GM19455 (cell line): ENCODE measurements around the gene PIPOX.

ENCODE experiments used
- ATAC-seq: cut with Tn5 transposase; IDR thresholded peaks from one replicate; pipeline ENCODE4 v1.9.1; 2021; ENCODE audit not compliant: unreplicated experiment

PIPOX gene, protein sequence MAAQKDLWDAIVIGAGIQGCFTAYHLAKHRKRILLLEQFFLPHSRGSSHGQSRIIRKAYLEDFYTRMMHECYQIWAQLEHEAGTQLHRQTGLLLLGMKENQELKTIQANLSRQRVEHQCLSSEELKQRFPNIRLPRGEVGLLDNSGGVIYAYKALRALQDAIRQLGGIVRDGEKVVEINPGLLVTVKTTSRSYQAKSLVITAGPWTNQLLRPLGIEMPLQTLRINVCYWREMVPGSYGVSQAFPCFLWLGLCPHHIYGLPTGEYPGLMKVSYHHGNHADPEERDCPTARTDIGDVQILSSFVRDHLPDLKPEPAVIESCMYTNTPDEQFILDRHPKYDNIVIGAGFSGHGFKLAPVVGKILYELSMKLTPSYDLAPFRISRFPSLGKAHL

DNA sequence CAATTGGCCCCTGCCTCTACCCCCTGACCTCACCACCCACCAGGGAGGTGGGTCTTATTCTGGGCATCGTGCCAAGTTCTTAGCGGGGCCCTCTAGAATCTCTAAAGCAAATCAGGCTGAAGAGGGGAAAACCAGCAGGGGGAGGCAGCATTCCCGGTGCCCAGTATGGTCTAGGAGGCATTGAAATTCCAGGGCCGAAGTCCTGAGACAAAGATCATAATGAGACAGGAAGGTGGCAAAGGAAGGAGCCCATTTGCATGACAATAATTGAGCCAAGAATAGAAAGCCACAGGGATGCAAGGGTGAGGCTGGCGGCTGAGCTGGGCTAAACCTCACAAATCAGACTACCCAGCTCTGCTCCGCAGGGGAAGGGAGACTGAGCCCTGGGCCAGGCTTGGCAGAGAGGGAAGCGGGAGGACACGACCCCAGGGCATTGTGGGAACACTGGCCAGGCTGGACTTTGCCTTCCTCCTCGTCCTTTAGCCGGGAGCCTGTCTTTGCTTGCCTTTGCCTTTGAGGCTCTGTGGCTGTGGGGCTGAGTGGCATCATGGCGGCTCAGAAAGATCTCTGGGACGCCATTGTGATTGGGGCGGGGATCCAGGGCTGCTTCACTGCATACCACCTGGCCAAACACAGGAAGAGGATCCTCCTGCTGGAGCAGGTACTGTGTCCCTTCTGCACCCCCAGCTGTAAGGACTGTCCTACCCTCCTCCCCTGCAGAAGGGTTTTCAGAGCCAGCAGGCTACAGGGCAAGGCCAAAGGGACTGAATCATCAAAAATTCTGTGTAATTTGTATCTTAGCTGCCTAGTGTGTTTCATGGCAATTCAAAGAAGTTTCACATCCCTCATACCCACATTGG is at the start of gene PIPOX:
Gene PIPOX (plus strand): TSS at position 463 of the 860 bp plus-strand sequence. CDS start 85 bp downstream, at position 548.
- ATAC-seq: no peak

DNA sequence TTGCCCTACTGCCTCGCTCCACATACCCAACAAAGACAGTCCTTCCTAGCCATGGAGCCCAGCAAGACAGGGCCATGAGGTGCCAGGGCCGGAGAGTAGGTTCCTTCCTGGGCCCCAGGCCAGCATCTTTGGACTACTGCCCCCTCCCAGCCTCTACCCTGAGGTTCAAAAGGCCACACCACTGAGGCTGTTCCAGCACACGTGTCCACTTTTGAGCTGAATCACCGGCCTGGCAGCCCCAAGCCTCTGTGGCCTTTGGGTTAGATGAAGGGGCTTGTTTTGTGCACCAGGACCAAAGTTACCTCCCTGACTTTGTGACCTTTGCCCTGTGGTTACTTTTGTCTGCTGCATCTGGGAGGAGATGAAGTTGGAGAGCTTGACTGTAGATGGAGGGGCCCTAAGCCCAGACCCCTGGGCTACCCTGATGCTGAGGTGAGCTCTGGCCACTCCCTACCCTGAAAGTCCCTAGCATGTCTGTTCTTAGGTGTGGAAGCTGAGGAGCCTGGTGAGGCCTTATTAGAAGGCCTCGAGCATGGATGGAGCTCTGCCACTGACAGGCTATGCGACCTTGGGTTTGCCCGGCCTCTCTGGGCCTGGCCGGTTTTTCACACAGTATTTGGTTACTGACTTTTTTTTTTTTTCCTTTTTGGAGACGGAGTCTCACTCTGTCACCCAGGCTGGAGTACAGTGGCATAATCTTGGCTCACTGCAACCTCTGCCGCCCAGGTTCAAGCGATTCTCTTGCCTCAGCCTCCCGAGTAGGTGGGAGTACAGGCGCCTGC is 49.1 kb upstream of the PIPOX start:
- no peak for ATAC-seq

DNA sequence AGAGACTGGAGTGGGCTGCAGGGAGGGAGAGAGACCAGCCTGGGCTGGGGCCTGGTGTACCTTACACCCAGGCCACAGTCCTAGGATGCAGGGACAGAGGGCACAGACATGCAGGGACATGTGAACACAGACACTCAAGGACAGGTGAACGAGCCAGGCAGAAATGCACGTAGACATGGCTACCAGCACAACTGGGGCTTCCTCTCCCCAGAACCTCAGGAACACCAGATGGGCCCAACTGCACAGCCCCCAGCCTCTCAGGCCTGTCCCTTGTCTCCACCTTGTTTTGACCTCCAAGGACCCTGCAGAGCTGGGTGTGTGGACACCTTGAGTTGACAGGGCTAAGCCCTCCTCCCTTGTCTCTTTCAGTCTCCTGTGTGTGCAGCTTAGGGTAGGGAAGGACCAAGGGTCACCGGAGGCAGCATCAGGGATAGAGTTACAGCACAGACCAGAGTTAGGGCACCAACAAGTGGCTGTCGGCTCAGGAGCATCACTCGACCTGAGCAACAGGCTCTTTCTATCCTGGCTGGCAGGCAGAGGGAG is 46.3 kb upstream of the PIPOX start:
- ATAC-seq: no peak

DNA sequence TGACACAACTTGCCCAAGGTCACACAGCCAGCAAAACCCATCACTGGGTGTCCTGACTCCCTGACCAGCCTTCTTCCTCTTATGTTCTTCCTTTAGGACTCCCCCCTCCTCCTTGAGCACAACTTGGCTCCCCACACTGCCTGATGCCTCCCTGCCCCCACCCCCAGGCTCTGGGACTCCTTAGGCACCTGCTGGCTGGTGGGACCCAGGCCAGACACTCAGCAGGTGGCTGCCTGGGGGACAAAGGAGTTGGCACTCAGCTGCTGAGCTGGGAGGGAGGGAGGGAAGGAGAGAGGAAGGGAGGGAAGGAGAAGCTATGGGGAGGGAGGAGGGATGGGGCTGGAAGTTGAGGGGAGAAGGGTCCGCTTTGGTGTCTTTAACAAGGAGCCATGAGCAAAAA is 45.1 kb upstream of the PIPOX start:
- ATAC-seq: no peak

DNA sequence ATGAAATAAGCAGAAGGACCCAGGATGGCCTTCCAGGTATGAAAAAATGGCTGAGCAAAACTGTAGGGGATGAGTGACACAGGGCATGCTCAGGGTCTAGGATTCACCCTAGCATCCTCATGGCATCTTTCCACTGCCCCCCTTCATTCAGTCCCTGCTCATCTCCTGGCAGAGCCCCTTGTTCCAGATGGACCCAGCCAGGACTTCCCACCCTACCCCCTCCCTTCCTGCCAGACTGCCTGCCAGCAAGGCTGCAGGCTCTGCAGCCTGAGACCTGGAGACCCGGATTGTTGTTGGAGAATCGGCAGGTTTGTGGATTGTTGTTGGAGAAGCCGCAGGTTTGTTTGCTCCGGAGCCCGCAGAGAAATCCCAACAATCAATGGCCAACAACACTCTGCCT is 43.7 kb upstream of the PIPOX start:
- ATAC-seq: no peak

DNA sequence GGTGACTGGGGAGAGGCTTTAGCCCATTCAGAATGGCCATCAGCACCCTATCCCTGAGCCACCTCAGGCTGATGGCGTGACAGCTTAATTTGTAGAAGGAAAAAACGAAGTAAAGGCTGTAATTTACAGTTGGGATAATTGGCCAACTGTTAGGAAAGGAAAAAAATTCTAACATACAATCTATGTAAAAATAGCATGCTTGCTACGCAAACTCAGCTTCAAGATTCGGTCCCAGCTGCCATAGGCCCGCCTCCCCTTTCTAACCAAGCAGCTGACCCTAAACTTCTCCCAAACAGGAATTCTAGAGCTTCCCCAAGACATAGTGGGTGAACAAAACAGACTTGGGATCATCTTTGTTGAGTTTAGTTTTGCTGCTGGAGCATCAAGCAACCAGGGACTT is 42.0 kb upstream of the PIPOX start:
- ATAC-seq: no peak

DNA sequence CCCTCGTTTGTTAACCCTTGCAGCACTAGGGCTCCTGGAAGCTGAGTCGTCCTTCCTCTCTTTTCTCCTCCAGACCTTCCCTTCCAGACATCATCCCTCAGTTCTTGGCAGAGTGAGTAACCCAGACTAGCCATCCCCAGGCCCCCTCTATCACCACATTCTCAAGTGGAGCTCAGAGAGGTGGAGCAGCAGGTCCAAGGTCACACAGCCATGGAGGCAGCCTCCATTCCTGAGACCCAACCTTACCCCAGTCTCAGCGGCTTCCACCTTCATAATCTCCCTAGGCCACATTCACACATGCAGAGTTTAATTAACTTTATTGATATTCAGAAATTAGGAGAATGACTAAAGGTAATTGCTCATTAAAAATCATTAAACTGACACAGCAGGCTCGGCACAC is 40.1 kb upstream of the PIPOX start:
- no peak for ATAC-seq

DNA sequence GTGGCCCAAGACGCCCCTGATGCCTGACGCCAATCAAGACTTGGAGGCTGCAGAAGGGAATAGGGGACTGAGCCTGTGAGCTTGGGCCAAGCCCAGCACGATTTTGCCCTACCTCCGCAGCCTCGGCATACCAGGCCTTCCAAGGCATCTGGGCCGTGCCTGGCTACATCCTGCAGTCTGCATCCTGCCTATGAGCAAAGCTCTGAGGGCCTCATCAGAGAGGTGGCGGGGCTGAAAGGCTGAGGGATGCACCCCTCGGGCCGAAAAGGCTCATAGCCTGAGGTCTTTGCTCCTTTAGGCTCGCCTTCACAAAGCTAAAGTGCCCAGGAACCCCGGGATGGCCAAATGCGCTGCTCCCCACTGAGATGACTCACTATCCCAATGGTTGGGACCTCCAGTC is 39.7 kb upstream of the PIPOX start:
- ATAC-seq: no peak

DNA sequence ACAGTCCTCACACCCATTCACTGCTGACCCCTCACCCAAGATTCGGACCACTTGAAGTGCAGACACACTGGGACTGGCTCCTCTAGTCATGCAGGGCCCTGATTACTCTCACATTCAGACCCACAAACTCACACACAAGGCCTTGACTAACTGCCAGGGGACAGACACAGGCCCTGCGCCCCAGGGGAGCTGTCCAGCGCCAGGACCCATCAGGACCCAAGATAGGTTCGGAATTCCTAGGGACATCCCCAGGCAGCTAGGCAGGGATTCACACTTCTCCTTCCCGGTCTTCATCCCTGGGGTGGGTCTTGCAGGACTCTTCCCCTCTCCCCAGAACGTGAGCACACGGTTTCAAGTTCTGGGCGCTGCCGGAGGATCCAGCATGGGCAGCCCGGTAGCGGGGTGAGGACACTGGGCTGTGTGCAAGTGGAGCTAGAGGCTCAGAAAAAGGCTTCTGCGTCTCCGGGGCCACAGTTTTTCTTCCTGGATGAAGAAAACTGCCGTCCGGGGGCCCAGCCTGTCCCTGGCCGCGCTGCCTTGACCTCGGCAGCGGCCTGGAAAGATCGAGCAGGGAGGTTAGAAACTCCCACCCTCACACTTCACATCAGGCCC is 38.8 kb upstream of the PIPOX start:
- no peak for ATAC-seq

DNA sequence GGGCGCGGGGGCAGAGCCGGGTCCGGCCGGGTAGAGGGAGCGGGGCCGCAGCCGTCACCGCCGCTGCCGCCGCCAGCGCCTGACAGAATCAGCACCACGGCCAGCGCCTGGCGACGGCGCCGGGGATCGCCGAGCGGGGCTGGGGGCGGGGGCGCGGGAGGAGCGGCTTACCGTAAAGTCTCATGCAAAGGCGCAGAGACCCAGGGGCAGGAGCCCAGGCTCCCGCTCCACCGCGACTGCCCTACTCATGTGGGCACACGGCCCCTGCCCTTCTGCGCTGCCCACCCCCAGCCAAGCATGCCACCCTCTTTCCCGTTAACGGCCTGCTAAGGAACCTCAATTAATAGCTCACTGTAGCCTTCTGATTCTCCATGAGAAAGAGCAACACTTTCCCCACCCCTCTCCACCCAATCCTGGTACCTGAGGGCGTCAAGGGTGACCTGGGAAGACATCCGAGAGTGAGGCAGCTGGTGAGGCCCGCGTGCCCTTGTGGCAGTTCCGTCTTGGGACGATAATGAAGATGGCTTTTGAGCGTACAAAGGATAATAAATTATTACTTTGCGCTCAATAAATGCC is 36.9 kb upstream of the PIPOX start, which contains the start of gene SEZ6:
Gene SEZ6 (minus strand): TSS at position 98 of the 576 bp plus-strand sequence. CDS start 164 bp downstream, outside the sequence.
- no peak for ATAC-seq

DNA sequence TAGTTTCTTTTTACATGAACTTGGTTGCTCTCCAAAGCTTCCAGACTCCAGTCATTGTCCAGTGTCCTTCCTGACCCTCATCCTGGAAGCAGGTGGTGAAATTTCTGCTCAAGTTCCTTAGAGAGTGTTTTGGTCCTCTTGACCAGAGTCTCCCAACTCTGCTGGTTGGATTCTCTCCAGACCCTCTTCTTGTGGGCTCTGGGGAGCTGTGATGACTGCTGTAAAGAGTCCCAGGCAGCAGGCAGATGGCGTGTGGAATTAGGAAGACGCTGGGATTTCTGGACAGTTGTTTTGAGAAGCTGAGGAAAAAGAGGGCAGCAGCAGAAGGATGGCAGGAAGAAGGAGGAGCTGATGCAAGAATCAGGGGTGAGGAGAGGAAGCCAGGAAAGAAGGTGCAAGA is 35.5 kb upstream of the PIPOX start:
- no peak for ATAC-seq

DNA sequence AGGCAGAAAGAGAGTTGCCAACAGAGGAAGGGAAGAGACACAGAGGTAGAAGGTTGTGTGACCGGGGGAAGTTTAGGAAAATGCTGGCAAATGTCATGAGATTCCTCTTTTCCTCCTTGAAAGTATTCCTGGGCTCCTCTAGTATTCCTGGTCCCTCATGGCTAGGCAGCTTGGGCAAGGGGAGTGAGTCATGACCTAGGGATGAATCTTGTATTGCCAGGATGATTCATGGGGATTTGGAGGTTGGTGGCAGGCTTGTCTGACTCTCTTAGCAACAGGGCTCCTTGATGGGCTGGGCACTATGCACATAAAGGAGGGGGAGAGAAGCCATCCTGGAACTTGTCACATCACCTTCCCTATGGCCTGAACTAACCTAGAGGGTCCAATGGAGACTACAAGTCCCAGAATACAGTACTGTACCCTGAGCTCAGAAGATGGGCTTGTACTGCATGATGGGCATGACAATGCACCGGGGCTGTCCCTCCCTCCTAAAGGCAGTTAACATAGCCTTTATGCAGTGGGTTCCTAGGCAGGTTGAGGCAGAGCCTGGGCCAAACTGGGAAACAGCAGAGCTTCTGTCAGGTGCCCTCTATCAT is 35.0 kb upstream of the PIPOX start:
- ATAC-seq: no peak

DNA sequence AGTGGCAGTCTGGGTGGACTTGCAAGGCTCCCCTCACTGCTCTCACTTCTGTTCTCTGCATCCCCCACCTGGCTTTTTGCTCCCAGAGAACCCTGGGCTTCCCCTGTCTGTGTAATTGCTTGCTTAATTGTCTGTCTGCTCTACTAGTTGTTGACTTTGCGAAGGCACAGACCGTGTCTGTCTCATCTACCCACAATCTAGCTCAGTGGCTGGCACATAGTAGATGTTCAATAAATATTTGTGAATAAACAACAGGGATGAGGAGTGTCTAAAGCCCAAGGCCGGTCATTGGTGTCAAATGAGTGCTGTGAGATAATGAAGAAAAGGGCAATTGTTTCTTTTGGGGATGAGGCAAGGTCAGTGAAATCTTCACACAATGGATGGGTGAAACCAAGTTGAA is 34.4 kb upstream of the PIPOX start:
- no peak for ATAC-seq

DNA sequence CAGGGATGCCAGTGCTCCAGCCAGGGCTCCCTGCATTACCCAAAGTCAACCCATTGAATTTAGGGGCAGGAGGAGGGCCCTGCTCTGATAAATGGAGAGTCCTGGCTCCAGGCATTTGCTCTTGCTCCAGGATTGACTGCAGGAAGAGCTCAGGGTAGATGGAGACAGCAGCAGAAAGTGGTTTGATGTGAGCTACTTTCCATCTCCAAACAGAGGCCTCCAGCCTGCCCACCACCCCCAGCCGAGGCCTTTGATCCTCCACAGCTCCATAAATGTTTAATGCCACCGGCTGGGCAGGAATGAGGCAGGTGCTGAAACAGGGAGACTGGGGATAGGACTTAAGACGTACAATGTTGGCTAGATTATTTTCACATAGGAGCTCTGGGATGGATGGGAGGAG is 32.8 kb upstream of the PIPOX start:
- no peak for ATAC-seq

DNA sequence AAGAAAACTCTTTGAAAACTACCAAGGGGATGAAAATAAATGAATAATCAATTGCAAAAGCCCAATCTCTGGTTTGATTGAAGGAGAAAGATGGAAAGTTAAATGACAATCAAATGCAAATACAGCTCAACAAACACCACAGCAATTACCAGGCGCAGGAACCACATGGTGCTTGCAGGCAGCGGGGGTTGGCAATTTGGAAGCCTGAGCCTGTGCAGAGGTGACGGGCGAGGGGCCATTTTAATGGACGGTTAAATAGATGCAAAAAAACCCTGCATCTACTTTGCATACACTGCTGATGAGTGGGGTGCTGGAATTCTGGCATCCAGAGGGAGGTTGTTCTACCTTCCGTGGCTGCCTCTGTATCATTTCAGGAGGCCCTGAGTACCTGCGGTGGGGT is 32.4 kb upstream of the PIPOX start:
- ATAC-seq: no peak

DNA sequence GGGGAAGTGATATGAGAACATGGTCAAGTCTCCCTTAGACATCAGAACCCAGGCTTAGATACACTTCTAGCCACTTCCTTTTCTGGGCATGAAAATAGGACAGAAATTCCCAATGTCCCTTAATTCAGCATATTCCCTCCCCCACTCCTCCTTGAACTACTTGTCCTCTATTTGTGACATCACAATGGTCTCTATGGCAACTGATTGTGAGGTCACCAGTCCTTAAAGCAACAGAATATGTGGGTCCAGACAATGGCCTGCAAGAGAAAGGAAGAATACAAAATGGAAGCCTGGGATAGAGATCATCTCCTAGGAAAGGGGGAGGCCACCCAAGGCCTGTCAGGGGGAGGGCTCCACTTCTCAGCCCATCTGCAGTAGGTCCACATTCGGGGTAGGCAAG is 30.4 kb upstream of the PIPOX start:
- no peak for ATAC-seq

DNA sequence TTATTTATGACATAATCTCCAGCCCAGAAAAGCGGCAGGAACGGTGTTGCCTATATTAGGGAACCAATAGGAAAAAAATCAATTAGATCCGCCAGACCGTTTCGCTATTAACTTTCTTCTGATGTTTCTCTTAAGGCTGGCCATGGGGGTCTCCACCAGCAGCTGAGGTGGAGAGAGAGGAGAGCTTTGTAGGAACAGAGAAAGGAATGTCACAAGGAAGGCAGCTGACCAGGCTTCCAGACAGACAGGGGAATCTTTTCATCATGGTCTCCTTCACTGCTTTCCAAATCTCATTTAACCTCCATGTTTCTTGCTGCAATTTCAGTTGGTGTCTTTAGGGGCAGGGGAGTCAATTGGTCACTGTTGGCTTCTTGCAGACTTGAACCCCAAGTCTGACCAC is 28.2 kb upstream of the PIPOX start:
- ATAC-seq: no peak

DNA sequence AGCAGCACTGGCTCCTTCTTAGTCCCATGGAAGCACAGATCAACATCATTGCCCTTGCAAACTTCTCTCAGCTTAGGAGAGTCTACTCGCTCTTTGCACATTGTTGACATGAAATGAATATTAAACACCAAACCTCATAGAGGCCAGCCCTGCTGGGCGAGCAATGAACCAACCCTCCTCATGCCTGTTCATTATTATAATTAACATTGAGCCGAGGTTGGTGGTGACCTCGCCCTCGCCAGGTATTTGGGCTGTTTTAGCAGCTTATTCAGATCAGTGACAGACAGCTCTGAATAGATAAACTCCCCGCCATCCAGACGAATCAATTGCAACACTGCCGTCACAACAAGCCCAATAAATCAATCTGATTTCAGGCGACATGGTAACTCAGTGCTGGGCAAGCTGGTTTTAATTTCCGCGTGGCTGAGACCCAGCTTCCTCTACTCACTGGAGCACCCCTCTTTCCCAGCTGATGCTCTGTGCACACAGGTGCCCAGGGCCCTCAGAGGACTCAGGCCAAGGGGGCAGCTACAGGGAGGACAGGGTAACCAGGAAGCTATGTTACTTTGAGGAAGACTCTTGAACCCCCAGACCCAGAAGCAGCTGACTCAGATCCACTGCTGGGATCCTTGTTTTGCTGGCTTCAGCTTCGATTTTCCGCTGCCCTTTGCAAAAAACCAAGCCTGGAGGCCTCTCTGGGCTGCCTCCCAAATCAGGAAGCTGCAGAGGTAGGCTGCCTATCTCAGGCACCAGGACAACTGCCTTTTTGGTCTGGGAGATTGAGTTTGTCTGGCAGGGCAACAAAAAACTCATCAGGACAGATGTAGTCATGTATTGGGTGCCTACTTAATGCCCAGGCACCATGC is 26.4 kb upstream of the PIPOX start:
- ATAC-seq: no peak
